Kidney epithelial cell (primary cell): ENCODE data around the gene TRPV2. TPM values are rescaled to one million over a fixed set of nuclear protein-coding genes. Genes with fewer than 3 reads are reported as not detected.
A peak's percentile ranks its signal among the peaks of the same experiment; 100 is the strongest.
"Not testable (repeated sequence)": the region's sequence is repeated elsewhere in the genome, so short reads cannot be mapped to it uniquely, and the experiment has no call there.

ENCODE experiments used
- DNase-seq: peaks from one replicate; pipeline ENCODE4 v3.0.0-alpha.2; 2010; ENCODE audit warnings: low read depth
- H3K27me3 ChIP-seq: 2 replicates; pipeline ENCODE4 v1.6.0; 2011; ENCODE audit warnings: low read length; ENCODE audit not compliant: control insufficient read depth, insufficient read depth
- H3K36me3 ChIP-seq: 2 replicates; pipeline ENCODE4 v1.5.1; 2011; ENCODE audit warnings: low read length; ENCODE audit not compliant: control insufficient read depth, insufficient read depth
- H3K4me3 ChIP-seq: 2 replicates; pipeline ENCODE4 v1.5.1; 2011; ENCODE audit warnings: low read depth, mild to moderate bottlenecking, control low read depth, low read length
- CTCF ChIP-seq: IDR thresholded peaks from 2 replicates; pipeline ENCODE4 v1.5.1; 2011; ENCODE audit warnings: mild to moderate bottlenecking, moderate library complexity, low read length, control low read depth, inconsistent platforms; ENCODE audit not compliant: insufficient read depth, poor library complexity, severe bottlenecking
- total RNA-seq: library from RNA; depleted of rRNA; stranded (reverse); fragments of >200 nt; gene quantifications from 2 replicates; pipeline ENCODE4 v1.2.3, GENCODE V29; 2015

Gene TRPV2
- total RNA-seq, 1 donor from 2014 or later, result 3.8 TPM

GRCh38 chr17:16438173-16438556 is 22.8 kb downstream of the TRPV2 start:
- TF ChIP-seq CTCF, result no peak
- no peak for DNase-seq
- Histone ChIP-seq H3K27me3 (no peaks in the 10 kb centered on the region), H3K4me3 (peak overlapping the region; percentile 34), H3K36me3 (peaks cover 9% of the 10 kb centered on the region)

GRCh38 chr17:16438557-16439302 is 23.4 kb downstream of the TRPV2 start:
- no peak for TF ChIP-seq CTCF
- Histone ChIP-seq H3K36me3 (peaks cover 12% of the 10 kb centered on the region), H3K27me3 (no peaks in the 10 kb centered on the region), H3K4me3 (peak overlapping the region; percentile 89)
- peak; percentile 96 for DNase-seq

GRCh38 chr17:16439303-16439791 is 24.0 kb downstream of the TRPV2 start:
- no peak for DNase-seq

GRCh38 chr17:16439811-16440351 is 24.5 kb downstream of the TRPV2 start:
- no peak for DNase-seq
- TF ChIP-seq CTCF, result no peak
- H3K4me3 ChIP-seq, result peak overlapping the region; percentile 89
- peaks cover 12% of the 10 kb centered on the region for H3K36me3 ChIP-seq
- no peaks in the 10 kb centered on the region for H3K27me3 ChIP-seq

More at GRCh38 chr17:16439303-16439791, 24.0 kb downstream of the TRPV2 start:
- H3K36me3 ChIP-seq, result peaks cover 12% of the 10 kb centered on the region
- peak overlapping the region; percentile 89 for H3K4me3 ChIP-seq
- no peaks in the 10 kb centered on the region for H3K27me3 ChIP-seq
- no peak for TF ChIP-seq CTCF

- H3K27me3 ChIP-seq, DNase-seq: not testable (repeated sequence)
- peaks cover 12% of the 10 kb centered on the region for H3K36me3 ChIP-seq
- peak overlapping the region; percentile 89 for H3K4me3 ChIP-seq
Observed at GRCh38 chr17:16440354-16440753, 25.0 kb downstream of the TRPV2 start.

- H3K36me3 ChIP-seq, result peaks cover 12% of the 10 kb centered on the region
Observed at GRCh38 chr17:16440901-16441629, 25.7 kb downstream of the TRPV2 start.

More at GRCh38 chr17:16440901-16441629, 25.7 kb downstream of the TRPV2 start:
- Histone ChIP-seq H3K4me3 (peak overlapping the region; percentile 89), H3K27me3 (no peaks in the 10 kb centered on the region)
- TF ChIP-seq CTCF, result no peak
- DNase-seq, result no peak
